ENCODE data around the gene SLC38A10.

SLC38A10 gene

GRCh38 chr17:81199482-81199830 lies 95.7 kb downstream of the SLC38A10 start:
- H3K27me3 ChIP-seq (replicated peaks; ENCODE audit: control insufficient read depth, insufficient read depth, low read length), result no peaks in the 10 kb centered on the region
- no peak overlapping the region for H3K4me3 ChIP-seq (ENCODE audit: low read length)
- no peaks in the 10 kb centered on the region for H3K9me3 ChIP-seq (ENCODE audit: control insufficient read depth, low read length)
- no peak overlapping the region for H3K9ac ChIP-seq (ENCODE audit: low read length)
- no peaks in the 10 kb centered on the region for H3K36me3 ChIP-seq (ENCODE audit: control insufficient read depth, insufficient read depth, low read length, severe bottlenecking)
- H3K4me1 ChIP-seq (ENCODE audit: control insufficient read depth, insufficient read depth, low read length), result no peaks in the 10 kb centered on the region
- no peak for DNase-seq (ENCODE audit: low read depth)

- Histone ChIP-seq H3K4me1 (ENCODE audit: control insufficient read depth, insufficient read depth, low read length) (no peaks in the 10 kb centered on the region), H3K4me3 (ENCODE audit: low read length) (no peak overlapping the region), H3K9ac (ENCODE audit: low read length) (no peak overlapping the region), H3K9me3 (ENCODE audit: control insufficient read depth, low read length) (no peaks in the 10 kb centered on the region), H3K27me3 (replicated peaks; ENCODE audit: control insufficient read depth, insufficient read depth, low read length) (no peaks in the 10 kb centered on the region), H3K36me3 (ENCODE audit: control insufficient read depth, insufficient read depth, low read length, severe bottlenecking) (no peaks in the 10 kb centered on the region)
- no peak for DNase-seq (ENCODE audit: low read depth)
These were observed 96.2 kb downstream of the SLC38A10 start for GRCh38 chr17:81198826-81199481.

GRCh38 chr17:81197831-81198490 lies 97.1 kb downstream of the SLC38A10 start:
- Histone ChIP-seq H3K9ac (ENCODE audit: low read length) (no peak overlapping the region), H3K36me3 (ENCODE audit: control insufficient read depth, insufficient read depth, low read length, severe bottlenecking) (no peaks in the 10 kb centered on the region), H3K4me1 (ENCODE audit: control insufficient read depth, insufficient read depth, low read length) (no peaks in the 10 kb centered on the region), H3K9me3 (ENCODE audit: control insufficient read depth, low read length) (no peaks in the 10 kb centered on the region), H3K27me3 (replicated peaks; ENCODE audit: control insufficient read depth, insufficient read depth, low read length) (no peaks in the 10 kb centered on the region), H3K4me3 (ENCODE audit: low read length) (no peak overlapping the region)
- no peak for DNase-seq (ENCODE audit: low read depth)

- H3K27me3 ChIP-seq (replicated peaks; ENCODE audit: control insufficient read depth, insufficient read depth, low read length), result no peaks in the 10 kb centered on the region
- no peak overlapping the region for H3K4me3 ChIP-seq (ENCODE audit: low read length)
- no peaks in the 10 kb centered on the region for H3K36me3 ChIP-seq (ENCODE audit: control insufficient read depth, insufficient read depth, low read length, severe bottlenecking)
- no peak overlapping the region for H3K9ac ChIP-seq (ENCODE audit: low read length)
- H3K9me3 ChIP-seq (ENCODE audit: control insufficient read depth, low read length), result no peaks in the 10 kb centered on the region
- DNase-seq (ENCODE audit: low read depth), result no peak
- no peaks in the 10 kb centered on the region for H3K4me1 ChIP-seq (ENCODE audit: control insufficient read depth, insufficient read depth, low read length)
These were observed 97.7 kb downstream of the SLC38A10 start for GRCh38 chr17:81197409-81197795.

GRCh38 chr17:81196505-81197408 lies 98.3 kb downstream of the SLC38A10 start:
- no peak for DNase-seq (ENCODE audit: low read depth)
- no peaks in the 10 kb centered on the region for H3K36me3 ChIP-seq (ENCODE audit: control insufficient read depth, insufficient read depth, low read length, severe bottlenecking)

GRCh38 chr17:81195941-81196495 lies 99.1 kb downstream of the SLC38A10 start:
- no peak for DNase-seq (ENCODE audit: low read depth)
- no peaks in the 10 kb centered on the region for H3K36me3 ChIP-seq (ENCODE audit: control insufficient read depth, insufficient read depth, low read length, severe bottlenecking)
- H3K27me3 ChIP-seq (replicated peaks; ENCODE audit: control insufficient read depth, insufficient read depth, low read length), result no peaks in the 10 kb centered on the region
- no peak overlapping the region for H3K4me3 ChIP-seq (ENCODE audit: low read length)
- H3K9me3 ChIP-seq (ENCODE audit: control insufficient read depth, low read length), result no peaks in the 10 kb centered on the region
- no peak overlapping the region for H3K9ac ChIP-seq (ENCODE audit: low read length)
- no peaks in the 10 kb centered on the region for H3K4me1 ChIP-seq (ENCODE audit: control insufficient read depth, insufficient read depth, low read length)

More at GRCh38 chr17:81196505-81197408, 98.3 kb downstream of the SLC38A10 start:
- H3K4me3 ChIP-seq (ENCODE audit: low read length), result no peak overlapping the region
- H3K9me3 ChIP-seq (ENCODE audit: control insufficient read depth, low read length), result no peaks in the 10 kb centered on the region
- H3K27me3 ChIP-seq (replicated peaks; ENCODE audit: control insufficient read depth, insufficient read depth, low read length), result no peaks in the 10 kb centered on the region
- H3K4me1 ChIP-seq (ENCODE audit: control insufficient read depth, insufficient read depth, low read length), result no peaks in the 10 kb centered on the region
- no peak overlapping the region for H3K9ac ChIP-seq (ENCODE audit: low read length)
